ENCODE data around the gene KIF21B.

DNA sequence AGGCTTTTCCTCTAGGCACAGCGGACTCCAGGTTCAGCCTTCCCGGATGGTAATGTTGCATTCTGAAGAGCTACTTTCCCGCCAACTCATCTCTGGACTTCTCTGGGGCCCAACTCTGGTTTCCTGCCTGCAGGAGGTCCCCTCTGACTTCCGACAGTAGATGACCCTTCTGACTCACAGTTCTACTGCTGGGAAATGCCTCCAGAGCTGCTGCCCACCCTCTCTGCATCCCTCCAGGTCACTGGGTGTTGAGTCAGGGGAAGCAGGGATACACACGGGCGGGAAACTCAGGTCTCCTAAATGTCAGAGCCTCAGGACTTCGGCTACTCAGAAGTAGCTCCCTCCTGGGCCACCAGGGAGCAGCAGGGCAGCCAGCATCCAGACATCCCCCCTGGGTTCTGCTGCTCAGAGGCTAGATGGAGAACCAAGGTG is 2.1 kb upstream of the KIF21B start:
- TF ChIP-seq, protein P1, sequence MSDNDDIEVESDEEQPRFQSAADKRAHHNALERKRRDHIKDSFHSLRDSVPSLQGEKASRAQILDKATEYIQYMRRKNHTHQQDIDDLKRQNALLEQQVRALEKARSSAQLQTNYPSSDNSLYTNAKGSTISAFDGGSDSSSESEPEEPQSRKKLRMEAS (IDR thresholded peaks at IDR 0.05) = no peak
- no peak for TF ChIP-seq YY1 (IDR thresholded peaks at IDR 0.05; ENCODE audit: low read depth)
- no peak for TF ChIP-seq REST (IDR thresholded peaks at IDR 0.05; ENCODE audit: low read depth)
- TF ChIP-seq TEAD4 (IDR thresholded peaks at IDR 0.05) = no peak
- TF ChIP-seq EP300 (IDR thresholded peaks at IDR 0.05; ENCODE audit: borderline replicate concordance) = no peak
- peak; percentile 10; the same call in 1 of the 2 replicates for TF ChIP-seq RAD21 (IDR thresholded peaks at IDR 0.05; ENCODE audit: low read depth)
- no peak for TF ChIP-seq CREB1 (IDR thresholded peaks at IDR 0.05; ENCODE audit: low read depth)
- TF ChIP-seq, protein P2, sequence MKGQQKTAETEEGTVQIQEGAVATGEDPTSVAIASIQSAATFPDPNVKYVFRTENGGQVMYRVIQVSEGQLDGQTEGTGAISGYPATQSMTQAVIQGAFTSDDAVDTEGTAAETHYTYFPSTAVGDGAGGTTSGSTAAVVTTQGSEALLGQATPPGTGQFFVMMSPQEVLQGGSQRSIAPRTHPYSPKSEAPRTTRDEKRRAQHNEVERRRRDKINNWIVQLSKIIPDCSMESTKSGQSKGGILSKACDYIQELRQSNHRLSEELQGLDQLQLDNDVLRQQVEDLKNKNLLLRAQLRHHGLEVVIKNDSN (IDR thresholded peaks at IDR 0.05) = no peak
- TF ChIP-seq TCF12 (IDR thresholded peaks at IDR 0.05; ENCODE audit: low read depth) = no peak
- TF ChIP-seq EGR1 (IDR thresholded peaks at IDR 0.05) = no peak
- TF ChIP-seq NFIC (IDR thresholded peaks at IDR 0.05) = no peak
